SU-DHL-6 (cell line): ENCODE data around the gene SCUBE1.

Source experiments
- H2AFZ ChIP-seq: fragments of 200-600 bp; sonication (generic); 2 replicates; pipeline ENCODE4 v1.6.1; 2014; ENCODE audit warnings: low read depth, mild to moderate bottlenecking, moderate library complexity, mixed read lengths, antibody characterized with exemption, low read length; ENCODE audit not compliant: severe bottlenecking
- H3F3A ChIP-seq: fragments of 200-600 bp; shearing (Covaris generic); 2 replicates; pipeline ENCODE4 v1.6.0; 2016; ENCODE audit warnings: antibody characterized with exemption, mild to moderate bottlenecking; ENCODE audit not compliant: insufficient read depth
- H3K27ac ChIP-seq: fragments of 200-600 bp; sonication (generic); 2 replicates; pipeline ENCODE4 v1.5.1; 2016; ENCODE audit warnings: low read depth, mild to moderate bottlenecking, low read length, moderate library complexity, mixed read lengths
- H3K27me3 ChIP-seq: fragments of 200-600 bp; sonication (generic), shearing (Covaris generic); 2 replicates; pipeline ENCODE4 v1.6.0; 2014; ENCODE audit warnings: mild to moderate bottlenecking, low read length
- H3K36me3 ChIP-seq: fragments of 200-600 bp; sonication (generic); 2 replicates; pipeline ENCODE4 v1.6.1; 2014; ENCODE audit warnings: mild to moderate bottlenecking, low read length, mixed read lengths
- H3K4me2 ChIP-seq: fragments of 300-600, 200-600 bp; shearing (Covaris generic), sonication (generic); 2 replicates; pipeline ENCODE4 v1.6.0; 2014; ENCODE audit warnings: low read length, low read depth, mild to moderate bottlenecking; ENCODE audit not compliant: poor library complexity, severe bottlenecking
- H3K4me3 ChIP-seq: fragments of 200-600 bp; sonication (generic); 2 replicates; pipeline ENCODE4 v1.5.1; 2014; ENCODE audit warnings: antibody characterized with exemption, low read length, mild to moderate bottlenecking, mixed read lengths; ENCODE audit not compliant: insufficient read depth, poor library complexity, severe bottlenecking
- H3K79me2 ChIP-seq: fragments of 200-600 bp; sonication (generic); 2 replicates; pipeline ENCODE4 v1.6.1; 2014; ENCODE audit warnings: mild to moderate bottlenecking, low read length, moderate library complexity; ENCODE audit not compliant: insufficient read depth
- H3K9ac ChIP-seq: fragments of 200-600 bp; sonication (generic); 2 replicates; pipeline ENCODE4 v1.7.0; 2014; ENCODE audit warnings: mild to moderate bottlenecking, low read length
- H3K9me2 ChIP-seq: fragments of 200-600 bp; sonication (generic); replicated peaks from 2 replicates; pipeline ENCODE4 v1.6.1; 2014; ENCODE audit warnings: low read length; ENCODE audit not compliant: insufficient read depth
- H3K9me3 ChIP-seq: fragments of 200-600 bp; sonication (generic); 2 replicates; pipeline ENCODE4 v1.6.1; 2014; ENCODE audit warnings: low read length, mixed read lengths; ENCODE audit not compliant: insufficient read depth
- H4K20me1 ChIP-seq: fragments of 200-600 bp; sonication (generic); 2 replicates; pipeline ENCODE4 v1.6.1; 2014; ENCODE audit warnings: low read depth, mild to moderate bottlenecking, antibody characterized with exemption, low read length, moderate library complexity, mixed read lengths
- CTCF ChIP-seq: fragments of 200-600 bp; sonication (generic); IDR thresholded peaks from one replicate; pipeline ENCODE4 v1.5.1; 2017; ENCODE audit warnings: antibody characterized with exemption, mild to moderate bottlenecking, low read length, moderate library complexity; ENCODE audit not compliant: insufficient read depth, poor library complexity, severe bottlenecking
- EZH2phosphoT487 ChIP-seq: fragments of 200-600 bp; sonication (generic), shearing (Covaris generic); conservative IDR thresholded peaks from 2 replicates; pipeline ENCODE4 v1.6.1; 2018; ENCODE audit warnings: mild to moderate bottlenecking, antibody characterized with exemption, low read length, moderate library complexity, mixed read lengths

Gene SCUBE1

GRCh38 chr22:43222262-43222661, 120.9 kb downstream of the SCUBE1 start:
- Histone ChIP-seq H3F3A (no peaks in the 10 kb centered on the region), H4K20me1 (no peaks in the 10 kb centered on the region), H3K27ac (no peak overlapping the region), H3K4me3 (no peak overlapping the region), H3K27me3 (no peaks in the 10 kb centered on the region), H2AFZ (no peak overlapping the region), H3K9ac (no peak overlapping the region), H3K79me2 (no peaks in the 10 kb centered on the region), H3K9me3 (no peaks in the 10 kb centered on the region), H3K9me2 (no peaks in the 10 kb centered on the region), H3K36me3 (no peaks in the 10 kb centered on the region), H3K4me2 (no peak overlapping the region)
- TF ChIP-seq EZH2phosphoT487 (no peak), CTCF (no peak)

- Histone ChIP-seq H3K36me3 (no peaks in the 10 kb centered on the region), H3K27me3 (no peaks in the 10 kb centered on the region), H4K20me1 (no peaks in the 10 kb centered on the region), H3K9me3 (no peaks in the 10 kb centered on the region), H3K79me2 (no peaks in the 10 kb centered on the region), H3K9me2 (no peaks in the 10 kb centered on the region), H3K4me2 (no peak overlapping the region), H3K9ac (no peak overlapping the region), H2AFZ (no peak overlapping the region), H3K27ac (no peak overlapping the region), H3K4me3 (no peak overlapping the region), H3F3A (no peaks in the 10 kb centered on the region)
- TF ChIP-seq EZH2phosphoT487 = no peak
- TF ChIP-seq CTCF = no peak
These were observed 122.4 kb downstream of the SCUBE1 start for GRCh38 chr22:43220625-43221380.

- Histone ChIP-seq H3K9ac (no peak overlapping the region), H2AFZ (no peak overlapping the region)
These were observed 124.4 kb downstream of the SCUBE1 start for GRCh38 chr22:43218786-43219185.

More at GRCh38 chr22:43218786-43219185, 124.4 kb downstream of the SCUBE1 start:
- H3K27ac ChIP-seq = no peak overlapping the region
- H3F3A ChIP-seq = no peaks in the 10 kb centered on the region
- TF ChIP-seq EZH2phosphoT487 (no peak), CTCF (no peak)
- no peaks in the 10 kb centered on the region for H3K36me3 ChIP-seq
- no peaks in the 10 kb centered on the region for H3K9me3 ChIP-seq
- no peaks in the 10 kb centered on the region for H4K20me1 ChIP-seq
- no peaks in the 10 kb centered on the region for H3K9me2 ChIP-seq
- H3K27me3 ChIP-seq = no peaks in the 10 kb centered on the region
- no peaks in the 10 kb centered on the region for H3K79me2 ChIP-seq
- H3K4me2 ChIP-seq = no peak overlapping the region
- H3K4me3 ChIP-seq = no peak overlapping the region
